A549 (cell line): ENCODE measurements around the gene PCDH8.

Experiments used
- KDM1A ChIP-seq: fragments of 200-600 bp; sonication (generic); IDR thresholded peaks from 2 replicates; pipeline ENCODE4 v1.6.1; 2016; ENCODE audit warnings: low read depth, mild to moderate bottlenecking
- POLR2A ChIP-seq: IDR thresholded peaks from 2 replicates; pipeline ENCODE4 v1.6.1; 2012; ENCODE audit warnings: mild to moderate bottlenecking, low read length
- TF ChIP-seq, protein P1 (sequence below): fragments of >200 bp; sonication (Bioruptor Twin); formaldehyde crosslinking; IDR thresholded peaks from 3 replicates; pipeline ENCODE4 v1.5.1; 2016

DNA sequence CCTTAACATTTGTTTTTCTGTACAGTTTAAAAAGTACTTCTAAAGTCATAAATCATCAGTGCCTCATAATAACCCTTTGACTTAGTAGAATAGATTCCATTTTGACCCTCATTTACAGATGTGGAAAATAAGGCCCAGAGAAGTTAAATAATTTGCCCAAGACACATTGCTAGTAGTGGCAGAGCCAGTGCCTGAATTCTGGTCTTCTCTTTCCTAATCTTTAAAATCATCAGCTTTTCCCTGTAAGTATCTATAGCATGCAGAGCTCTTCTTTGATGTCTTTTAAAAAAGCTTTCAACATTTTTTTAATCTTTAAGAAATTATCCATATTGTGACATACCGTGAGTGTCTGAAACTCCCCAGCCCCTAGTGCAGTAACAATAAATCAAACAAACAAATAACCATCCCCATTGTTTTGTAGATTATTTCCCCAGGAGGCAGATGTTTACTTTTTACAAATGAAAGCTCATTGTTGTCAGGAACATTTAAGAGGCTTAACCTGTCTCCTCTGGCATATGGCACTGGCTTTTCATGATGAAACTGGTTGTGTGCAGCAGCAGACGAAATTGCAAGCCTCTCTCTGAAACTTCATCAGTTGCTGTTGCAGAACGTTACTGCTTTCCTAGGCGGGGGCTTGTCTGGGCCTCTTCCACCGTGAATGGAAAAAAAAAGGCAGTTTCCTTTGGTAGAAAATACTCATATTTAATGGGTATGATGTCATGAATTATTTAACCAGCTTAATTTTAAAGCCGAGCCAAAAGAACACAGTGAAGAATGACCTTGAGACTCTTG lies 31.7 kb upstream of the PCDH8 start:
- TF ChIP-seq, protein P1, sequence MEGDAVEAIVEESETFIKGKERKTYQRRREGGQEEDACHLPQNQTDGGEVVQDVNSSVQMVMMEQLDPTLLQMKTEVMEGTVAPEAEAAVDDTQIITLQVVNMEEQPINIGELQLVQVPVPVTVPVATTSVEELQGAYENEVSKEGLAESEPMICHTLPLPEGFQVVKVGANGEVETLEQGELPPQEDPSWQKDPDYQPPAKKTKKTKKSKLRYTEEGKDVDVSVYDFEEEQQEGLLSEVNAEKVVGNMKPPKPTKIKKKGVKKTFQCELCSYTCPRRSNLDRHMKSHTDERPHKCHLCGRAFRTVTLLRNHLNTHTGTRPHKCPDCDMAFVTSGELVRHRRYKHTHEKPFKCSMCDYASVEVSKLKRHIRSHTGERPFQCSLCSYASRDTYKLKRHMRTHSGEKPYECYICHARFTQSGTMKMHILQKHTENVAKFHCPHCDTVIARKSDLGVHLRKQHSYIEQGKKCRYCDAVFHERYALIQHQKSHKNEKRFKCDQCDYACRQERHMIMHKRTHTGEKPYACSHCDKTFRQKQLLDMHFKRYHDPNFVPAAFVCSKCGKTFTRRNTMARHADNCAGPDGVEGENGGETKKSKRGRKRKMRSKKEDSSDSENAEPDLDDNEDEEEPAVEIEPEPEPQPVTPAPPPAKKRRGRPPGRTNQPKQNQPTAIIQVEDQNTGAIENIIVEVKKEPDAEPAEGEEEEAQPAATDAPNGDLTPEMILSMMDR = no peak
- TF ChIP-seq POLR2A (no peak), KDM1A (no peak)
